Keratinocyte (primary cell): Measurements from ENCODE around the gene SMYD3.

Experiments used
- EZH2 ChIP-seq: IDR thresholded peaks from one replicate; pipeline ENCODE4 v1.6.1; 2012; ENCODE audit warnings: inconsistent platforms, mild to moderate bottlenecking, low read length, moderate library complexity
- TF ChIP-seq, protein P1 (sequence below), 3 experiments: IDR thresholded peaks in 1 of 3; conservative IDR thresholded peaks in 1 of 3; optimal IDR thresholded peaks in 1 of 3; 2 replicates in 2 of 3; 3 replicates in 1 of 3; pipeline versions ENCODE3 to v1.5.1; 2011; ENCODE audit warnings: low read length in 3 of 3, mild to moderate bottlenecking in 3 of 3, moderate library complexity in 2 of 3, control low read depth in 1 of 3, inconsistent platforms in 1 of 3; ENCODE audit not compliant: insufficient read depth in 2 of 3; ENCODE audit errors: extremely low read depth in 1 of 3

DNA sequence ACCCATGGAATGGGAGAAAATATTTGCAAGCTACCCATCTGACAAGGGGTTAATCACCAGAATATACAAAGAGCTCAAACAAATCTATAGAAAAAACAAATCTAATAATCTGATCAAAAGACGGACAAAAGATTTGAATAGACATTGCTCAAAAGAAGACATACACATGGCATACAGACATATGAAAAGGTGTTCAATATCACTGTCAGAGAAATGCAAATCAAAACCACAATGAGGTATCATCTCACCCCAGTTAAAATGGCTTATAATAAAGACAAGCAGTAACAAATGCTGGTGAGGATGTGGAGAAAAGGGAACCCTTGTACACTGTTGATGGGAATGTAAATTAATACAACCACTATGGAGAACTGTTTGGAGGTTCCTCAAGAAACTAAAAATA, 600.9 kb downstream of the SMYD3 start:
- TF ChIP-seq, protein P1, sequence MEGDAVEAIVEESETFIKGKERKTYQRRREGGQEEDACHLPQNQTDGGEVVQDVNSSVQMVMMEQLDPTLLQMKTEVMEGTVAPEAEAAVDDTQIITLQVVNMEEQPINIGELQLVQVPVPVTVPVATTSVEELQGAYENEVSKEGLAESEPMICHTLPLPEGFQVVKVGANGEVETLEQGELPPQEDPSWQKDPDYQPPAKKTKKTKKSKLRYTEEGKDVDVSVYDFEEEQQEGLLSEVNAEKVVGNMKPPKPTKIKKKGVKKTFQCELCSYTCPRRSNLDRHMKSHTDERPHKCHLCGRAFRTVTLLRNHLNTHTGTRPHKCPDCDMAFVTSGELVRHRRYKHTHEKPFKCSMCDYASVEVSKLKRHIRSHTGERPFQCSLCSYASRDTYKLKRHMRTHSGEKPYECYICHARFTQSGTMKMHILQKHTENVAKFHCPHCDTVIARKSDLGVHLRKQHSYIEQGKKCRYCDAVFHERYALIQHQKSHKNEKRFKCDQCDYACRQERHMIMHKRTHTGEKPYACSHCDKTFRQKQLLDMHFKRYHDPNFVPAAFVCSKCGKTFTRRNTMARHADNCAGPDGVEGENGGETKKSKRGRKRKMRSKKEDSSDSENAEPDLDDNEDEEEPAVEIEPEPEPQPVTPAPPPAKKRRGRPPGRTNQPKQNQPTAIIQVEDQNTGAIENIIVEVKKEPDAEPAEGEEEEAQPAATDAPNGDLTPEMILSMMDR (optimal IDR thresholded peaks at IDR 0.05 in 1 of 3, IDR thresholded peaks at IDR 0.05 in 1 of 3, conservative IDR thresholded peaks at IDR 0.05 in 1 of 3; ENCODE audit: extremely low read depth in 1 of 3, insufficient read depth in 2 of 3, low read length in 3 of 3), result no peak
- TF ChIP-seq EZH2, result no peak
